GM18907 (cell line): ENCODE data around the gene PLCG2.
"Not testable (repeated sequence)": the region's sequence is repeated elsewhere in the genome, so short reads cannot be mapped to it uniquely, and the experiment has no call there.

Experiments
- ATAC-seq: cut with Tn5 transposase; IDR thresholded peaks from one replicate; pipeline ENCODE4 v1.9.1; 2021; ENCODE audit warnings: mild to moderate bottlenecking, moderate library complexity; ENCODE audit not compliant: unreplicated experiment

The PLCG2 gene

DNA sequence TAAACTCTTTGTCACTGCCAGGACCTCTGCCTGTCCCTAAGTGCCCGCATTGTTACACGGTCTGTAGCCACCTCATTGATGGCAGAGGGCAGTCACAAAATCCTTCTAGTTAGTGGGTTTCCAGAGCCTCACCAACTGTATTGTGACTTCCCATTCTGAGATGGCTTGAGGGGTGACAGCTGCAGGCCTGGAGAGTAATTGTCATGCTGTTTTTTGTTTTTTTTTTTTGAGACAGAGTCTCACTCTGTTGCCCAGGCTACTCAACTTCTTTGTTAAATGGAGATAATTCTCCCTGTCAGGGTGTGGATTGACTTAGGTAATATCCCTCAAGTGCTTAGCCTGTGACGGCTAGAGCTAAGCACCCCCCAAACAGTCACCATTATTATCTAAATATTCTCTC lies 154.3 kb downstream of the PLCG2 start:
- ATAC-seq, result no peak

DNA sequence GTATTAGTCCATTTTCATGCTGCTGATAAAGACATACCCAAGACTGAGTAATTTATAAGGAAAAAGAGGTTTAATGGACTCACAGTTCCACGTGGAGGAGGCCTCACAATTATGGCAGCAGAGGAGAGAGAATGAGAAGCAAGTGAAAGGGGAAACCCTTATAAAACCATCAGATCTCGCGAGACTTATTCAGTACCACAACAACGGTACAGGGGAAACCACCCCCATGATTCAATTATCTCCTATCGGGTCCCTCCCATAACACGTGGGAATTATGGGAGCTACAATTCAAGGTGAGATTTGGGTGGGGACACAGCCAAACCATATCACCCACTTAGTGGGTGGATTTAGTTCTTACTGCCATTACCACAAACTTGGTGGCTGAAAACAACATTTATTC lies 155.6 kb downstream of the PLCG2 start:
- not testable (repeated sequence) for ATAC-seq

DNA sequence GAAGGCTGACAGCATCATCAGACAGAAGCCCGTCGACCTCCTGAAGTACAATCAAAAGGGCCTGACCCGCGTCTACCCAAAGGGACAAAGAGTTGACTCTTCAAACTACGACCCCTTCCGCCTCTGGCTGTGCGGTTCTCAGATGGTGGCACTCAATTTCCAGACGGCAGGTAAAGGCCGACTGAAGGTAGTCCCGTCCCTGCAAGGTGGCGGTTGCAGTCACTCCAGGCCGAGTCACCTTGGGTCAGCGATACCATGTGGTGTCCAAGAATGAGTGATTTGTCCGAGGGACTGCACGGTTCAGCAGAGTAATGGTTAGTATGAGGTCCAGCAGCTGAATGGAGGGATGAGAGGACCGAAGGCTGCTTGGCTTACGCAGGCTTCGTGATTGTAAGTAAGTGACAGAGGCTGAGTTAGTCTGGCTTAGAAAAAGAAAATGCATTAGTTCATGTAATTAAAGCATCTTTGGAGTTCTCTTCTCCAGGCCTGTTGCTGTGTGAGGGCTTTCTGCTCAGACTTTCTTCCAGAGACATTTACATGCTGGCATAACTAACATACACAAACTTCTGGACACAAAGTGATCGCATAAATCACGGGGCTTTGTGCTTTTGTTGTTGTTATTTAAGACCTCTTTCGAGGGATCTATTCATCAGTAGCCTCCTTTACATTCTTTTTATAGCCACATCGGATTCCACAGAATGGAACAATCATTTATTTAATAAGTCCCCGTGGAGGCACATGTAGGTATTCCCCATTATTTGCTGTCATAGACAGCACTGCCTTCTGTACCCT lies 157.3 kb downstream of the PLCG2 start:
- ATAC-seq, result no peak

DNA sequence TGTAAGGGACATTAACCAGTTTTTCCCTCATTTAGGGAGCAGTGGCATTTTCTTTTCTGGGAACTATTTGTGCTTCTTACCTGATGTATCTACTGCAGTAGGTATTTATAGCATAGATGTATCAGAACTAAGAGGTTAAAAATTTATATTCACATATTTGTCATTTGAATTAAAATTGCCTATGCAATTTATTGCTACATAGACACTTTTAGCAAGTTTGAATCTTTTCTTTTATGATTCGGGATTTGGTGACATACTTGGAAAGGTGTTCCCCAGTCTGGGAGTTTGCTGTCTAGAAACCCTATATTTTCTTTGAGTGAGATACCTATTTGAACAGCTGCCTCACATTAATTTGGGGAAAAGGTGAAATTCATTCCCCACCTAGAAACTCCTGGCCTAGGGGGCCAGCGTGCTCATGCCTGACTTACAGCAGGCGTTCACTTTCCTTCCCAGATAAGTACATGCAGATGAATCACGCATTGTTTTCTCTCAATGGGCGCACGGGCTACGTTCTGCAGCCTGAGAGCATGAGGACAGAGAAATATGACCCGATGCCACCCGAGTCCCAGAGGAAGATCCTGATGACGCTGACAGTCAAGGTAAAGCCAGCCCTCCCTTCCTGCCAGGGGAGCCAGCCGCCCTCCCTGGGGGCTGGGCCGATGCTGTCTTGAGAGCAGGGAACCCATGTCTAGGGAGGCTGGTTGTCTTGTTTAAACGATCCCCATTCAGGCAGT lies 158.4 kb downstream of the PLCG2 start:
- no peak for ATAC-seq

DNA sequence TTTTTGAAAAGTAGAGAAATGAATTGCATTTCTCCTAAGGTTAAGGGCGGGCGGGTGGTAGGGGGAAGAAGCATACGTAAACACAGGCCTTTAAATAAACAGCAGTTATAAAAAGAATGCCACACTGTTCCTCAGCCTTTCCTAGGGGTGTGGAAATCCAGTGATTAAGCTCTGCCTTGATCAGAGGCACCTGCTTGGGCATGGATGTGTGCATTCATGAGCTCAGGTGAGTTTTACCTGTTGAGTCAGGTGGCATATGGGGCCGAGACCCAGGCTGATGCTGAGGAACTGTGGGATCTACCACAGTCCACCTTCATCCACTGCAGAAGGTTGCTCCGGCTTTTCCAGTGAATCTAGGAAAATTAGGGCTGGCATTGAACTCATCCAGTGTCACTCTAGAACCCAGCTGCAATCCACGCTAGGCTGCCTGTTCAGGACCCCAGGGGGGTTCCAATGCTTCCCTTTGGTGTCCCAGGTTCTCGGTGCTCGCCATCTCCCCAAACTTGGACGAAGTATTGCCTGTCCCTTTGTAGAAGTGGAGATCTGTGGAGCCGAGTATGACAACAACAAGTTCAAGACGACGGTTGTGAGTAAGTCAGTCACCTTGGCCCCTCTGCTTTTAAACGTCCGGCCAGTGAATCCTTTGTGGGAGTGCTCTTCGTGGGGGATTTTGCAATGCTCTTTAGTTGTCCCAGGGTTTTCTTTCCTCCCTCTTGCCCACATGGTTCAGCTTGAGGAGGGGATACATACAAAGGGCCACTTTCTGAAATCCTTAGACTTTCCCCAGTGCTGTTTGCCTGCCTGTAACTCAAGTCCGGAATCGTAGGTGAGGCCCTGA lies 159.5 kb downstream of the PLCG2 start:
- no peak for ATAC-seq

DNA sequence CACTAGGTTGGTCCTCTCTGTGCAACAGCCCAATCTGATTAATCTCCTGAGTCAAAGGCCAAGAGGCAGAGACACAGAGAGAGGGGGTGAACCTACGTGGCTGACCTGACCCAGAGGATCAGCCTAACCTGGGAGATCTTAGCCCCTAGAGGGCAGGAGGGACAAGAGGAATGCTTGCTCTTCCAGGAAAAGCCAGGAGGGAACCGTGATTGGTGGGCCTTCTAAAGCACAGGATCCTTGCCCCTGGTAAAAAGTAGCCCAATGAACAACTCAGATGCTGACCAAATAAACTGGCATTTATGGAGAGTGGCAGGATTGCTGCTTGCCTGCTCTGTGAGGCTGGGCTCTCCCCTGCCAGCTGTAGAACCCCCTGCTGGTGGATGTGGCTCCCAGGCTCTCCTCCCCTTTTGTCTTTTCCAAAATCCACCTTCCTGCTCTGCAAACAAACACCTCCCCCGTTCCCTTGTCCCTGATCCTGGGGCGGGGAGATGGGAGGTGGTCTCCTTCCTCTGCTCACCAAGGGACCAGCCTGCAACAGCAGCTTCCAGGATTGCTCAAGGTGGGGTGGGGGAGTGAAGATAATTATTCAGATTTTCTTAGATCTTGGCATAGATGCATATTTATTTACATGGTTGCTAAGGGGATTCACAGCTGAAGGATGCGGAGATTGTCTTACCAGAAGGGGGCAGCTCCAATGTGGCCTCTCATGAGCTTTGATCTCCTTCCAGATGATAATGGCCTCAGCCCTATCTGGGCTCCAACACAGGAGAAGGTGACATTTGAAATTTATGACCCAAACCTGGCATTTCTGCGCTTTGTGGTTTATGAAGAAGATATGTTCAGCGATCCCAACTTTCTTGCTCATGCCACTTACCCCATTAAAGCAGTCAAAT lies 160.3 kb downstream of the PLCG2 start:
- ATAC-seq, result no peak

DNA sequence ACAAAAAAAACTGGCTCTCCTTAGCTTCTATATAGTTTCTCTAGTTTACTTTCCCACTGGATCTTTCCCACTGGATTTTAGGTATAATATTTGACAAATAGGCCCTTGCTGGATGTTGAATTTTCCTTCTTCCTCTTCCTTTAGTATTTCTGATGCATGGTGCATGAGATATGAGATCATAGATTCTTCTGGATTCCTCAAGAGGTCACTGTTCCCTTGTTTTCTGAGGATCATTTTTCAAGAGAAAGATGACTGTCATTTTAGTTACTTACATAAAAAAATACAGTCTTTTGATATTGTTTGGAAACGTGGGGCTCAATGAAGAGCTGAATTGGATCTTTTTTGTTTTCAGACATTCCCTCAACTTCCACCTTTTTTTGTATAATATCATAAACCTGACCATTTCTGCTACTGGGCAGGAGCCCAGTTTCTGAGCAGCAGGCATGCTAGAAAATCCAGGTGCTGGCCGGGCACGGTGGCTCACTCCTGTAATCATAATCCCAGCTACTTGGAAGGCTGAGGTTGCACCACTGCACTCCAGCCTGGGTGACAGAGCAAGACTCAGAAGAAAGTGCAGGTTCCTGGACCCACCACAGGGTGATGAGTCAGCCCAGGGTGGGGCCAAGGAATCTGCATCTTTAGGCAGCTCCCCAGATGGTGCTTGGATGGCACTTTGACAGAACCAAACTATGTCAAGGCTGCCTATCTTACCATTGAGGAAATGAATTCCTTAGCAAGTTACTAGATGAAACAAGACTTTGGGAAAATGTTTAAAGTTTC lies 161.9 kb downstream of the PLCG2 start:
- no peak for ATAC-seq

DNA sequence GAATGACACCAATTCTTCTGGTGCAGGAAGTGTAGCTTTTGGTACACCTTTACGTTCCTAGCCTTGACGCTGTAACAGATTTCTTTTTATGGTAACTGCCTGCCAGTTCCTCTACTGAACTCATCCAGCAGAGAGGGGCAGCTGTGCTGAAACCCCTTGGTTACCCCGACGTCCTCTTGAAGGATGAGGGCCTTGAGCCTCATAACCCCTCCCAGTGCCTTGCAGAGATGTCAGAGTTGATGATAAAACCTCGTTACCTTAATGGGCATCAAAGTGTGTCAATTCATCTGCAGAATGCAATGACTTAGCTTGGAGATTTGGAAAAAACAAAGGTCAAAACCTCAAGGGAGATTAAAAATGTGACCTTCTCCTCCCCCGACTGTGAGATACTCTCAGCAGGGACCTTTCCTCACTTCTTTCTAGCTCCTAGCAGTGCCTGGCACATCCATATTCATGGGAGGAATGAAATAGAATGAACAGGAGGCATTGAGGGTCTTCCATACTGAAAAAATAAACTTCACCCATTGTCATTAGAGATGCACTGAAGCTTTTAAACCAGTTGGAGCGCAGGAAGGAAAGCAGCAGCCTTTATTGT lies 163.0 kb downstream of the PLCG2 start:
- no peak for ATAC-seq

DNA sequence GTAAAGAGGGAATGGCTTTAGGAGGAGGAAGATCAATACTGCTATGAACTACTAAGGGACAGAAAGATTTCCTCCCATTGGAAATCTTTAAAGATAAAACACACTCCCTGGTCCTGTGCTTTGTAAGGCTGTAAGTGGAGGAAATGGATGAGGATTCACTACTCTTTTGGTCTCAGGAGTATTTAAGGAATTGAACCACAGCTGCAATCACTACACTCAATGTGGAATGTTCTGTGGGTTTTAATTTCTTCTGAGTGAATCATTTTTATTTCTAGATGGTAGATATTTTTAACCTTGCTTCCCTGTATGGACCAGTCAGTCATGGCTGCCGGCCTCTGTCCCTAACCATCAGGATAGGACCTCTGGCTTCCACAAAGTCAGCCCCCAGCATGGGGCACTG lies 166.6 kb downstream of the PLCG2 start:
- ATAC-seq, result no peak

DNA sequence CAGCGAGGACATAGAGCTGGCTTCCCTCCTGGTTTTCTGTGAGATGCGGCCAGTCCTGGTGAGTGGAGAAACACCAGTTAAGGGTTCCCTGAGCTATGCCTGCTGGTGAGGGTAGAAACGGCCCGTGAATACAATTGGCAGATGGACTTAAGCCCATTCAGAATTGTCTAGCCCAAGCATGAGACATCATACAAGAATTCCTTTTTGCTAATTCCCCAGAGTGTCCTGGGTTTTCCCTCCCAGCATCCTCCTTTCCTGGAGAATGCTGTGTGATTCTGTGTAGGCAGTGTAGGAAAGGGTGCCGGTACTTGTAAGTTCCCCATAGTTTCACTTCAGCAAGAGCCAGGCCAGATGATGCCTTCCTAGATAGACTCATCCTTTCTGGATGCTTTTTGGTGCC lies 167.1 kb downstream of the PLCG2 start:
- no peak for ATAC-seq

DNA sequence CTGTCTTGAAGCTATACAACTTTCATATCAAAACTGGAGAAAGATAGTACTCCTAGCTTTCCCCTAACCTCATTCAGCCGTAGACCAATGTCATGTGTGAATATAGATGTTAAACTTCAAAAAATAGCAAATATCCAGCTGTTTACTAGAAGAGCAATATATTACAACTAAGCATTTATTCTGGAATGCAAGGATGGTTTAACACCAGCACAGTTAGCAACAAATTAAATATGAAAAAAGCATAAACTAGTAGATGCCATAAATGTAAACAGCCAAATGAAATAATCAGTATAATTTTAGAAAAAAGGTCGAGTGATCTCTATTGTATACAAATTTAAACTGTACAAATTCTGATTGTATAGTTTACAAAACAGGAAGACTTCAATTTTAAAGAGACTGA lies 172.5 kb downstream of the PLCG2 start:
- no peak for ATAC-seq

DNA sequence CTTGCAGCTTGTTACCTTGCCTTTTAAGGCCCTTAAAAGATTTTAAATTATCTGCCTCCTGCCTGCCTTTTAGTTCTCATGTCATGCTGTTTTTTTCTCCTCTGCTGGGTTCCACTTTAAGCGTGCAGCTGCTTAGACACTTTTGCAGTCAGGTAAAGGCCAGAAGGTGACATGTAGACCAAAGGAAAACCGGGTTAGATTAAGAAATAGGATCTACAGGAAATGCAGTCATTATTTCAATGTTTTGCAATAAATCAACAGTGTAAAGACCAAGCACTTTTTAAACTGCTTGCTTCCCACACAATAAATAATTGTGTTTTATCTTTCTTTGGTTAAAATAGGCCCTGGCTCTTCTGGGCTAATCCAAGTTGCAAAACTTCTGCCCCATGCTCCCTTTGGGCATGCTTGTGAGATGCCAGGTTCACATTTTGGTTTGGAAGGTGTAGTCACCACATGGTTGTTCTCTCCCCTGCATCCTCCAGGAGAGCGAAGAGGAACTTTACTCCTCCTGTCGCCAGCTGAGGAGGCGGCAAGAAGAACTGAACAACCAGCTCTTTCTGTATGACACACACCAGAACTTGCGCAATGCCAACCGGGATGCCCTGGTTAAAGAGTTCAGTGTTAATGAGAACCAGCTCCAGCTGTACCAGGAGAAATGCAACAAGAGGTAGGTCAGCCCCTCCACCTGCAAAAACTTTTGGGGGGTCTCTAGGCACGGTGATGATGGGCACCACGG lies 177.3 kb downstream of the PLCG2 start:
- ATAC-seq, result no peak

DNA sequence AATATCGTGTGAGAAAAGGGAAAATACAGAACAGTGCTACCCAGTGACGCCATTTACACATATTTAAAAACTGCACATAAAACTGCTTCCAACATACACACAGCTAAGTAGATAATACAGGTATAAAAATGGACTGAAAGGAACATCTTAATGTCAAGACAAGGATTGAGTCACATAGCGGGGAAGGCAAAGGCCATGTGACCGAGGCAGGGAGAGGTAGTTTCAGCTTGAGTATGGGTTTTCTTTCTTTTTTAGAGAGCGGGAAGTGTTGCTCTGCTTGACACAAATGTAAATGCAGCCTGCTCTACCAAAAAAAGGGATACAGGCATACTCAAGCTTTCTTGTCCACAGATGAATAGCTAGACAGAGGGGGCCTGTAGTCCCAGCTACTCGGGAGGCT lies 185.7 kb downstream of the PLCG2 start:
- no peak for ATAC-seq

DNA sequence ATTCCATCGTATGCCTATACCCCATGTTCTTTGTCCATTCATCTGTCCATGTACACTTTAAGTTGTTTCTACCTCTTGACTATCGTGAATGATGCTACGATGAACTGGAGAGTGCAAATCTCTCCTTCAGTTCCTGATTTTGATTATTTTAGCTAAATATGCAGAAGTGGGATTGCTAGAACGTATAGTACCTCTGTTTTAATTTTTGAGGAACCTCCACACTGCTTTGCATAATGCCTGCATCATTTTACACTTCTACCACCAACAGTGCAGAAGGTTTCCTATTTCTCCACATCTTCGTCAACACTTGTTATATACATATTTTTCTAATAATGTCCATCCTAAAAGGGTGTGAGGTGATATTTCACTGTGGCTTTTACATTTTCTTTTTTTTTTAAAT lies 188.3 kb downstream of the PLCG2 start:
- ATAC-seq, result no peak

DNA sequence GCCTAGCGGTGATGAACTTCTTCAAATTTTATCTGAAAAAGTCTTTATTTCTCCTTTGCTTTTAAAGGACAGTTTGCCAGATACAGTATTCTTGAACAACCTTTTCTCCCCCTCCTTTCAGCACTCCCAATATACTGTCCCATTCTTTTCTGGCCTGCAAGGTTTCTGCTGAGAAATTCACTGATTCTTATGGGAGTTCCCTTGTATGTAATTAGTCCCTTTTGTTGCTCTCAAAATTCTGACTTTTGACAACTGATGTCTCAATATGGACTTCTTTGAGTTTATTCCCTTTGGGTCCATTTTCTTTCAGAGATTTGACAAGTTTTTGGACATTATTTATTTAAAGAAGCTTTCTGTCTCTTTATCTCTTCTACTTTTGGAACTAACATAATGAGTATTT lies 192.8 kb downstream of the PLCG2 start:
- ATAC-seq, result no peak

DNA sequence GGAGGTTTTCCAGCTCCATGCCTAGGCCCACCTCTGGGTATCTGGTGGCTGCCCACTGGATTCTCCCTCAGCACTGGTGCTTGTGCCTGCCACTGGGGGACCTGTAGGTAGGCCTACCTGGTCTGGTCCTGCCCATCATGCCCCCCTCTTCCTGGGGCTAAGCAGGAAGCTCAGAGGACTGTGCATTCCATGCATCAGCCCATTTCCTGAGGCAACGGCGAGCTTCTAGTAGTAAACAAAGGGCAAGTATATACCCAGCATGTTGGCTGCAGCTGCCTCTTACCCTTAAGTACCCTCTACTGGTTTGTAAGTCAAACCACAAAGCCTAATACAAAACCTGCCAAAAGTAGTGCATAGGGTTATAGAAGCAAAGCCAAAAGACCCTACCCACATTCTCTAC lies 194.6 kb downstream of the PLCG2 start:
- no peak for ATAC-seq

DNA sequence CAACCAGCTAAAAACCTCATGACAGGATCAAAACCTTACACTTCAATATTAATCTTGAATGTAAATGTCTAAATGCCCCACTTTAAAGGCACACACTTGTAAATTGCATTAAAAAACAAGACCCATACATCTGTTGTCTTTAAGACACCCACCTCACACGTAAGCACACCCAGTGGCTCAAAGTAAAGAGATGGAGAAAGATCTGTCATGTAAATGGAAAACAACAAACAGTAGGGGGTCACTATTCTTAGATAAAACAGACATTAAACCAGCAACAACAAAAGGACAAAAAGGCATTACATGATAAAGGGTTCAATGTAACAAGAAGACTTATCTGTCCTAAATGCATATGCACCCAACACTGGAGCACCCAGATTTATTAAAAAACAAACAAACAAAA lies 196.5 kb downstream of the PLCG2 start:
- ATAC-seq, result no peak

DNA sequence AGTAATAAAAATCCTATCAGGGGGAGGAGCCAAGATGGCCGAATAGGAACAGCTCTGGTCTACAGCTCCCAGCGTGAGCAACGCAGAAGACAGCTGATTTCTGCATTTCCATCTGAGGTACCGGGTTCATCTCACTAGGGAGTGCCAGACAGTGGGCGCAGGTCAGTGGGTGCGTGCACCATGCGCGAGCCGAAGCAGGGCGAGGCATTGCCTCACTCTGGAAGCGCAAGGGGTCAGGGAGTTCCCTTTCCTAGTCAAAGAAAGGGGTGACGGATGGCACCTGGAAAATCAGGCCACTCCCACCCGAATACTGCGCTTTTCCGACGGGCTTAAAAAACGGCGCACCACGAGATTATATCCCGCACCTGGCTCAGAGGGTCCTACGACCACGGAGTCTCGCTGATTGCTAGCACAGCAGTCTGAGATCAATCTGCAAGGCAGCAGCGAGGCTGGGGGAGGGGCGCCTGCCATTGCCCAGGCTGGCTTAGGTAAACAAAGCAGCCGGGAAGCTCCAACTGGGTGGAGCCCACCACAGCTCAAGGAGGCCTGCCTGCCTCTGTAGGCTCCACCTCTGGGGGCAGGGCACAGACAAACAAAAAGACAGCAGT lies 198.3 kb downstream of the PLCG2 start:
- not testable (repeated sequence) for ATAC-seq
